Lower lobe of right lung (tissue), 2 donors: ENCODE results near the gene PLK4. TPM values are rescaled to one million over a fixed set of nuclear protein-coding genes. Genes with fewer than 3 reads are reported as not detected.
"Not testable (repeated sequence)": the region's sequence is repeated elsewhere in the genome, so short reads cannot be mapped to it uniquely, and the experiment has no call there.

Experiments used
- ATAC-seq, 2 donors: fragments of 200-7000 bp; cut with Tn5 transposase; one replicate each; pipeline ENCODE4 v1.9.1; 2020 to 2022; ENCODE audit warnings: mild to moderate bottlenecking in 2 of 2, moderate library complexity in 2 of 2
- DNase-seq: peaks from one replicate; pipeline ENCODE4 v3.0.0-alpha.2; 2020
- H3K27ac ChIP-seq: fragments of 200-600 bp; one replicate; pipeline ENCODE4 v1.8.0; 2022
- H3K27me3 ChIP-seq: fragments of 200-600 bp; one replicate; pipeline ENCODE4 v1.8.0; 2022; ENCODE audit warnings: low read depth
- H3K36me3 ChIP-seq: fragments of 200-600 bp; one replicate; pipeline ENCODE4 v1.8.0; 2022; ENCODE audit warnings: mild to moderate bottlenecking
- H3K4me1 ChIP-seq: fragments of 200-600 bp; one replicate; pipeline ENCODE4 v1.8.0; 2022
- H3K4me3 ChIP-seq: fragments of 200-600 bp; one replicate; pipeline ENCODE4 v1.8.0; 2022; ENCODE audit warnings: mild to moderate bottlenecking
- H3K9me3 ChIP-seq: fragments of 200-600 bp; one replicate; pipeline ENCODE4 v1.8.0; 2022
- intact Hi-C: fragments of 100-400 bp; cut with DNase I; formaldehyde crosslinking; loops from one replicate; pipeline ENCODE4 v1.11.0; 2022
- total RNA-seq: library from RNA; stranded (reverse); fragmentation: NEBNext Ultra II Directional; extraction: Animal tissue kit (Norgen Biotek cat#: 25700); gene quantifications from one replicate; pipeline ENCODE4 v1.2.1, GENCODE V29; 2021
- TF ChIP-seq, protein P1 (sequence below): fragments of 200-600 bp; IDR thresholded peaks from one replicate; pipeline ENCODE4 v1.8.0; 2022; ENCODE audit warnings: antibody characterized with exemption, mild to moderate bottlenecking
- donor health status: DM: no; HTN: yes; CAD: no; lungs with severe emphysema.

The PLK4 gene
- total RNA-seq, 1 donor from 2014 or later, result 2.0 TPM

DNA sequence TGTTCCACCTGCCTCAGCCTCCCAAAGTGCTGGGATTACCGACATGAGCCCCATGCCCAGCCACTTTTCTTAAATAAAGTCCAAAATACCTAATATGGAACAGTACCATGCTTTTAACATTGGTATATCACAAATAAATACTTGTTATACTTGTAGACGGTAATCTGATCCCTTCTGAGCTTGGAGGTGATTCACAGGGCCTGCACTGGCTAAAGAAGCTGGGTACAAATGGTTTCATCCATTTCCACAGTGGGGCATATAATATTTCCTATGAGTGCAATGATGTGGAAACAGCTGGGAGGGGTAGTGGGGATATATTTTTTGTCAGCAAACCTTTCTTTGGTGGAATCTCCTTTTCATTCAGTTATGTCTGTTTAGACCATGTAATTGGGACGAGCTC lies 35.8 kb downstream of the PLK4 start:
- no peak overlapping the region for H3K4me3 ChIP-seq
- no peaks in the 10 kb centered on the region for H3K4me1 ChIP-seq
- DNase-seq (no peak), ATAC-seq (no peak)
- H3K36me3 ChIP-seq, result peaks cover 48% of the 10 kb centered on the region
- H3K27me3 ChIP-seq, result no peaks in the 10 kb centered on the region
- no peaks in the 10 kb centered on the region for H3K9me3 ChIP-seq
- TF ChIP-seq, protein P1, sequence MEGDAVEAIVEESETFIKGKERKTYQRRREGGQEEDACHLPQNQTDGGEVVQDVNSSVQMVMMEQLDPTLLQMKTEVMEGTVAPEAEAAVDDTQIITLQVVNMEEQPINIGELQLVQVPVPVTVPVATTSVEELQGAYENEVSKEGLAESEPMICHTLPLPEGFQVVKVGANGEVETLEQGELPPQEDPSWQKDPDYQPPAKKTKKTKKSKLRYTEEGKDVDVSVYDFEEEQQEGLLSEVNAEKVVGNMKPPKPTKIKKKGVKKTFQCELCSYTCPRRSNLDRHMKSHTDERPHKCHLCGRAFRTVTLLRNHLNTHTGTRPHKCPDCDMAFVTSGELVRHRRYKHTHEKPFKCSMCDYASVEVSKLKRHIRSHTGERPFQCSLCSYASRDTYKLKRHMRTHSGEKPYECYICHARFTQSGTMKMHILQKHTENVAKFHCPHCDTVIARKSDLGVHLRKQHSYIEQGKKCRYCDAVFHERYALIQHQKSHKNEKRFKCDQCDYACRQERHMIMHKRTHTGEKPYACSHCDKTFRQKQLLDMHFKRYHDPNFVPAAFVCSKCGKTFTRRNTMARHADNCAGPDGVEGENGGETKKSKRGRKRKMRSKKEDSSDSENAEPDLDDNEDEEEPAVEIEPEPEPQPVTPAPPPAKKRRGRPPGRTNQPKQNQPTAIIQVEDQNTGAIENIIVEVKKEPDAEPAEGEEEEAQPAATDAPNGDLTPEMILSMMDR, result no peak
- intact Hi-C loops, result no loop called here
- H3K27ac ChIP-seq, result no peak overlapping the region

- ATAC-seq (no peak), DNase-seq (no peak)
- TF ChIP-seq, protein P1, result no peak
- no peaks in the 10 kb centered on the region for H3K27me3 ChIP-seq
- no peaks in the 10 kb centered on the region for H3K9me3 ChIP-seq
- peaks cover 54% of the 10 kb centered on the region for H3K36me3 ChIP-seq
- H3K27ac ChIP-seq, result no peak overlapping the region
- intact Hi-C loops, result no loop called here
- no peaks in the 10 kb centered on the region for H3K4me1 ChIP-seq
- no peak overlapping the region for H3K4me3 ChIP-seq
Observed at GRCh38 chr4:127917151-127917550, 36.5 kb downstream of the PLK4 start.

DNA sequence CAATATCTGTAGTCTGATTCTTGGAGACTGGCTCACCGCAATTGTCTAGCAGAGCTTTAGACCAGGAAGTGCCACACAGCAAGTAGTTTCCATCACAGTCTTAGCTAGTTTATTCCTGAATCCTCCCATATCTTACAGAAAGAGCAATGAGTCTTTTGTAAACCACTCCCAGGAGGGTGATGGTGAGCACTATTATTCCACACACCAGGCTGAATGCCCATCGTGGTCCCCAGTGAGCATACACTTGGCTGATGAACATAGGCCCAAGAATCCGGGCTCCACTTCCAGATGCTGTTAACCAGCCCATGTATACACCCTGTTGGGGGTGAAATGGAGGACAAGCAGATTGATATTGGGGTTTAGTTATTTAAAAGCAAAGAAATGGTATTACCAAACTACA lies 39.8 kb downstream of the PLK4 start:
- no peak overlapping the region for H3K4me3 ChIP-seq
- ATAC-seq (no peak), DNase-seq (no peak)
- TF ChIP-seq, protein P1, result no peak
- intact Hi-C loops, result no loop called here
- no peak overlapping the region for H3K27ac ChIP-seq
- H3K9me3 ChIP-seq, result no peaks in the 10 kb centered on the region
- peaks cover 58% of the 10 kb centered on the region for H3K36me3 ChIP-seq
- no peaks in the 10 kb centered on the region for H3K27me3 ChIP-seq
- H3K4me1 ChIP-seq, result no peaks in the 10 kb centered on the region

DNA sequence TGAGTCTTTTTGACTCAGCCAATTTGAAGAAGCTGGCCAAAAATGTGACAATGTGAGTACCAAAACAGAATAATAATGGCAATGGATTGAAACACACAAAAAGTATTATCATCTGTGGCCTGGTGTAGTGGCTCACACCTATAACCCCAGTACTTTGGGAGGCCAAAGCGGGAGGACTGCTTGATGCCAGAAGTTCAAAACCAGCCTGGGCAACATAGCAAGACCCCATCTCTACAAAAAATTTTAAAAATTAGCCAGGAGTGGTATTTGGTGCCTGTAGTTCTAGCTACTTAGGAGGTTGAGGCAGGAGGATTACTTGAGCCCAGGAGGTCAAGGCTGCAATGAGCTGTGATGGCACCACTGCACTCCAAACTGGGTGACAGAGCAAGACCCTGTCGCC lies 41.5 kb downstream of the PLK4 start:
- TF ChIP-seq, protein P1, result no peak
- H3K9me3 ChIP-seq, result no peaks in the 10 kb centered on the region
- H3K27me3 ChIP-seq, result no peaks in the 10 kb centered on the region
- H3K4me1 ChIP-seq, result no peaks in the 10 kb centered on the region
- no peak for ATAC-seq
- H3K36me3 ChIP-seq, result peaks cover 66% of the 10 kb centered on the region
- H3K27ac ChIP-seq, result no peak overlapping the region
- H3K4me3 ChIP-seq, result no peak overlapping the region
- DNase-seq, result no peak
- intact Hi-C loops, result no loop called here

- H3K27ac ChIP-seq, H3K4me3 ChIP-seq, ATAC-seq, H3K9me3 ChIP-seq, H3K27me3 ChIP-seq, H3K4me1 ChIP-seq, DNase-seq, intact Hi-C loops: not testable (repeated sequence)
- peaks cover 58% of the 10 kb centered on the region for H3K36me3 ChIP-seq
Observed at GRCh38 chr4:127925720-127926119, 45.0 kb downstream of the PLK4 start.

DNA sequence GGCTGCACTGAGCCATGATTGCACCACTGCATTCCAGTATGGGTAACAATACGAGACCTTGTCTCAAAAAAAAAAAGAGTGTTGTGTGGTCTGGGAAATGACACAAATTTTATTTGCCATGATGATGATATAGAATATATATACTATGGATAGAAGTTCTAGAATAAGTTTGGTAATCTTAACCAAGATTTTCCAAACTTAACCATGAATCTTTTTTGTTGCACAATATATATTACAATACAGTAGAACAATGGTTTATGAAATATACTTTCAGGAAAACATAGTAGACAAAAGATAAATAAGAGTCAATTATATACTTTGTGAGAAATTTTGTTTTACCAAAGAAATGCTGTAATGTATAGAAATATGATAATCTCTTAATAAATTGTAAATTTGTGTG lies 49.5 kb downstream of the PLK4 start:
- Histone ChIP-seq H3K36me3 (peaks cover 45% of the 10 kb centered on the region), H3K9me3 (no peaks in the 10 kb centered on the region), H3K27me3 (no peaks in the 10 kb centered on the region), H3K4me3 (no peak overlapping the region), H3K4me1 (no peaks in the 10 kb centered on the region), H3K27ac (no peak overlapping the region)
- DNase-seq (no peak), ATAC-seq (no peak)
- TF ChIP-seq, protein P1, result no peak
- intact Hi-C loops, result no loop called here

GRCh38 chr4:127931836-127932235 lies 51.1 kb downstream of the PLK4 start:
- ATAC-seq, result not testable (repeated sequence)
- peaks cover 33% of the 10 kb centered on the region for H3K36me3 ChIP-seq

More at GRCh38 chr4:127931836-127932235, 51.1 kb downstream of the PLK4 start:
- DNase-seq, H3K4me1 ChIP-seq, H3K27ac ChIP-seq, intact Hi-C loops, H3K9me3 ChIP-seq, H3K4me3 ChIP-seq, H3K27me3 ChIP-seq: not testable (repeated sequence)
